Motor neuron (in vitro differentiated cells): ENCODE results near the gene SCNN1B. TPM values are rescaled to one million over a fixed set of nuclear protein-coding genes. Genes with fewer than 3 reads are reported as not detected.
A peak's percentile ranks its signal among the peaks of the same experiment; 100 is the strongest.

Experiments used
- ATAC-seq, 8 experiments: fragments of 200-7000 bp; cut with Tn5 transposase; replicated peaks in 6 of 8; 2 replicates each; pipeline ENCODE4 v1.8.0; 2021; ENCODE audit warnings: mild to moderate bottlenecking in 8 of 8, moderate library complexity in 8 of 8
- H3K27ac ChIP-seq, 2 donors: fragments of 250-450 bp; sonication (Bioruptor Pico); 2 replicates each; pipeline ENCODE4 v1.9.0; 2021; ENCODE audit warnings: antibody characterized with exemption in 2 of 2, mild to moderate bottlenecking in 2 of 2, moderate library complexity in 1 of 2
- H3K4me1 ChIP-seq, 2 donors: fragments of 250-450 bp; sonication (Bioruptor Pico); replicated peaks in 1 of 2; 2 replicates each; pipeline ENCODE4 v1.6.1; 2021; ENCODE audit warnings: antibody characterized with exemption in 2 of 2, mild to moderate bottlenecking in 2 of 2, moderate library complexity in 1 of 2
- H3K4me3 ChIP-seq, 5 donors: fragments of 250-450 bp; sonication (Bioruptor Pico); 2 replicates each; pipeline ENCODE4 v1.9.0; 2021; ENCODE audit warnings: antibody characterized with exemption in 5 of 5, mild to moderate bottlenecking in 5 of 5, moderate library complexity in 4 of 5
- WGBS, 10 experiments: fragments of 450-650 bp; shearing (Covaris generic); methylation state at CpG; one replicate each; pipeline ENCODE4 v1.0.0; 2022; 5-methylcytosine and 5-hydroxymethylcytosine counted together
- in situ Hi-C, 9 experiments: fragments of 400-800 bp; cut with MboI; loops; one replicate each; pipeline ENCODE4 v1.15.0; 2021; ENCODE audit warnings: low sequenced_read_pairs in 9 of 9, low pct_unique_long_range_greater_than_20kb in 2 of 9; ENCODE audit not compliant: unreplicated experiment in 9 of 9
- total RNA-seq, 8 experiments: library from RNA; unstranded; fragments of 300-600 nt; gene quantifications; 2 replicates each; pipeline versions ENCODE4 v1.2.3 to v1.2.4, GENCODE V29; 2022

SCNN1B gene
- total RNA-seq, 8 experiments from 2014 or later = 0.25 to 0.85 (median 0.59) TPM; not detected in 4

DNA sequence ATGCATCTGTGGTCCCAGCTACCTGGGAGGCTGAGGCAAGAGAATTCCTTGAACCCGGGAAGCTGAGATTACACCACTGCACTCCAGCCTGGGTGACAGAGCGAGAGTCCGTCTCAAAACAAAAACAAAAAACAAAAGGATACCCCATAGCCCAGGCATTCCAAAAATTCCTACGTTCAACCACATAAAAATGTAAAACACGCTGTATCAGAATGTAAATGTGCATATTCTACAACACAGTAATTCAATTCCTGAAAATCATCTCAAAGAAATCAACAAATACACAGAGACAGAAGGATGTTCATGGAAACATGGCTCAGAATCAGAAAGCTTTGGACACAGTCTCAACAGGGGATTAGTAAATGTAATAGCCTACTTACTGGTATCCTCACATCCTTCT, 117.9 kb downstream of the SCNN1B start:
- in situ Hi-C loops = loop anchor here in 1 of 9 experiments (25.0 kb wide), 1 partner anchor 233 kb away; the partner anchor contains the start of gene SCNN1G
- no peaks in the 10 kb centered on the region for H3K4me1 ChIP-seq
- ATAC-seq = peak in 3 of 8 experiments; percentile 57 to 87 (median 63)
- no peak overlapping the region for H3K27ac ChIP-seq
- no peak overlapping the region for H3K4me3 ChIP-seq
- WGBS, 10 experiments = 0 to 100% (median 86%) methylated on average over 1 to 5 of the region's 5 CpGs; no CpG with 5 or more reads in 1 of the 10 experiments

DNA sequence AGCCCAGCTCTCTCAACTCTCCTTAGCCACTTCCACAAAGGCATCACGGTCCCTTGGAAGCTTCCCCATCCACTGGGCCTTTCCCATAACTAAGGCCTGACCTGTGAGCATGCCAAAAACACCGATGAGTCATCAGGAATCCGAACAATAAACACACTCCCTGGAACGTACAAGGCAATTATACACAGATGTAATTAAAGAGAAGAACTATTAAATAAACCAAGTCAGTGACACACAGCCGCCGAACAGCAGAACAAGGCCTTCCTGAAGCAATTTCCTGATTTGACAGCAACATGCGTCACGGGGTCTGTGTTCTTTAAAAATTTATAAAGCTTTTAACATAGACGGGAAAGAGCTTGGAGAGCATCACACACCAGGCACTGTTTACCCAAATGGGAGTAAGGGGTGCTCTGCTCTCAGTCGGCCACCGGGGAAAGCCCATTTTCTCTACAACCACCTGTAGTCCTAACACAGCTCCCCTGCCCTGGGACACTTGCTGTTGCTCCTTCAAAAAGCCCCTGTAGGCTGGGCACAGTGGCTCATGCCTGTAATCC, 121.5 kb downstream of the SCNN1B start:
- Histone ChIP-seq H3K4me3 (no peak overlapping the region), H3K27ac (no peak overlapping the region), H3K4me1 (no peaks in the 10 kb centered on the region)
- peak in 5 of 8 experiments; percentile 21 to 88 (median 66) for ATAC-seq
- in situ Hi-C loops = loop anchor here in 1 of 9 experiments (25.0 kb wide), 1 partner anchor 236 kb away; the partner anchor contains the start of gene SCNN1G
- 3 to 100% (median 67%) methylated on average over 1 to 9 of the region's 11 CpGs; no CpG with 5 or more reads in 1 of the 10 experiments for WGBS, 10 experiments

DNA sequence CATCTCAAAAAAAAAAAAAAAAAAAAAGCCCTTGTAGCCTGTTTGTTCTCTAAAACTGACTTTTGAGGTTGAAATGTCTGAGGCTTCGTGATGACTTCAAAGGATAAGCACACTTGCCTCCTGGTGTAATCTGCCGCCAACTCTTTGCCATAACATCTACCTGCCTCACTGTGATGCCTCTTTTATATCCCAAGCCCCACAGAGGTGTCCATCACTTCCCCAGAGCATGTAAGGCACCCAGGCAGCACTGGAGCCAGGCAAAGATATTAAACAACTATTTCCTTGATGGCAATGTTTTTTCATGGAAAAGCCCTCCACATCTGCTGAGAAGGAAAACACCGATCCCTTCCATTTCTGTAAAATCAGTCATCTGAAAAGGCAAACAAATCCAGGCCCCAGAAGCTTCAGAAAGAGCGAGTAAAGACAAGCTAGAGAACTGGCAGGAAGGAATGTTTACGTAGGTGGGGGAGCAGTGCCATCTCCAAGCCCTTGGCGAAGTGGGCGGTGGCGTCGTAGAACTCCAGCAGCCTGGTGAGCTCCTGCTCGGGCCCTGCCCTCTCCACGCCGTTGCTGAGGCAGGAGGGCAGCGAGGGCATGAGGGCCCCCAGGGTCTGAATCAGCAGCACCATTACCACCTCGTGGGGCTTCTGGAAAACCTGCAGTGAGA, 122.3 kb downstream of the SCNN1B start:
- in situ Hi-C loops = loop anchor here in 1 of 9 experiments (25.0 kb wide), 1 partner anchor 237 kb away; the partner anchor contains the start of gene SCNN1G
- ATAC-seq = peak in 1 of 8 experiments; percentile 95
- H3K4me3 ChIP-seq = no peak overlapping the region
- 75 to 100% (median 89%) methylated on average over 1 to 6 of the region's 14 CpGs; no CpG with 5 or more reads in 2 of the 10 experiments for WGBS, 10 experiments
- H3K4me1 ChIP-seq = no peaks in the 10 kb centered on the region
- no peak overlapping the region for H3K27ac ChIP-seq

DNA sequence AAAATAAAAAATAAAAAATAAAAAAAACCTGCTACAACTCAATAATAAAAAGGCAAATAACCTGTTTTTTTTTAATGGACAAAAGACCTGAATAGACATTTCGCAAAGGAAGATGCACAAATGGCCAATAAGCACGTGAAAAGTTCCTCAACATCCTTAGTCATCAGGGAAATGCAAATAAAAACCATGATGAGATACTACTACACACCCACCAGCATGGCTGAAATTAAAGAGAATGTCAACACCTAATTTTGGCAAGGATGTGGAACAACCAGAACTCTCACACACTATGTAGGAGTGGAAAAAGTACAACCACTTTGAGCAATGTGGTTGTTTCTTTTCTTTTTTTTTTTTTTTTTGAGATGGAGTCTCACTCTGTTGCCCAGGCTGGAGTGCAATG, 126.2 kb downstream of the SCNN1B start:
- ATAC-seq = peak in 2 of 8 experiments; percentile 16 to 35
- no peak overlapping the region for H3K27ac ChIP-seq
- WGBS, 10 experiments = 17 to 95% (median 87%) methylated on average over 1 to 2 of the region's 2 CpGs; no CpG with 5 or more reads in 2 of the 10 experiments
- in situ Hi-C loops = loop anchor here in 5 of 9 experiments (25.0 kb wide), 1 partner anchor 241 kb away; the partner anchor contains the start of gene SCNN1G (in 5 of the 5)
- H3K4me1 ChIP-seq = no peaks in the 10 kb centered on the region
- H3K4me3 ChIP-seq = no peak overlapping the region

Other genes with a start within 250 kb of the SCNN1B start
- gene USP31, start 152.8 kb upstream of the SCNN1B start, total RNA-seq = 10 to 100 TPM in 4 of 8 experiments, 1 to 10 TPM in 4; 4.9 to 11.8 (median 9.5) TPM
- under 1 TPM in 5 of 8 experiments, not detected in 3; under 0.01 to 0.19 (median 0.10) TPM for gene SCNN1G, start 119.6 kb upstream of the SCNN1B start, total RNA-seq
- gene COG7, start 150.9 kb downstream of the SCNN1B start, total RNA-seq = 10 to 100 TPM in 5 of 8 experiments, 1 to 10 TPM in 3; 7.2 to 29.6 (median 10.8) TPM
- gene GGA2, start 208.2 kb downstream of the SCNN1B start, total RNA-seq = 10 to 100 TPM; 14.3 to 50.0 (median 19.8) TPM